HG02588 (cell line): ENCODE data around the gene NUTM2G.
"Not testable (repeated sequence)": the region's sequence is repeated elsewhere in the genome, so short reads cannot be mapped to it uniquely, and the experiment has no call there.

Experiments
- ATAC-seq: cut with Tn5 transposase; IDR thresholded peaks from one replicate; pipeline ENCODE4 v1.9.1; 2021; ENCODE audit warnings: mild to moderate bottlenecking, moderate library complexity; ENCODE audit not compliant: unreplicated experiment

NUTM2G gene, protein sequence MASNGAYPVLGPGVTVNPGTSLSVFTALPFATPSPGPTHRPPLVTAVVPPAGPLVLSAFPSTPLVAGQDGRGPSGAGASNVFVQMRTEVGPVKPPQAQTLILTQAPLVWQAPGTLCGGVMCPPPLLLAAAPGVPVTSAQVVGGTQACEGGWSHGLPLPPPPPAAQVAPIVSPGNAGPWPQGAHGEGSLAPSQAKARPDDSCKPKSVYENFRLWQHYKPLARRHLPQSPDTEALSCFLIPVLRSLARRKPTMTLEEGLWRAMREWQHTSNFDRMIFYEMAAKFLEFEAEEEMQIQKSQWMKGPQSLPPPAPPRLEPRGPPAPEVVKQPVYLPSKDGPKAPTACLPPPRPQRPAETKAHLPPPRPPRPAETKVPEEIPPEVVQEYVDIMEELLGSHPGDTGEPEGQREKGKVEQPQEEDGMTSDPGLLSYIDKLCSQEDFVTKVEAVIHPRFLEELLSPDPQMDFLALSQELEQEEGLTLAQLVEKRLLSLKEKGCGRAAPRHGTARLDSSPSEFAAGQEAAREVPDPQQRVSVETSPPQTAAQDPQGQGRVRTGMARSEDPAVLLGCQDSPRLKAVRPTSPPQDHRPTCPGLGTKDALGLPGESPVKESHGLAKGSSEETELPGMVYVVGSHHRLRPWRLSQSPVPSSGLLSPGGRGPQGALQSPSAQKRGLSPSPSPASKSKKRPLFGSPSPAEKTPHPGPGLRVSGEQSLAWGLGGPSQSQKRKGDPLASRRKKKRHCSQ

DNA sequence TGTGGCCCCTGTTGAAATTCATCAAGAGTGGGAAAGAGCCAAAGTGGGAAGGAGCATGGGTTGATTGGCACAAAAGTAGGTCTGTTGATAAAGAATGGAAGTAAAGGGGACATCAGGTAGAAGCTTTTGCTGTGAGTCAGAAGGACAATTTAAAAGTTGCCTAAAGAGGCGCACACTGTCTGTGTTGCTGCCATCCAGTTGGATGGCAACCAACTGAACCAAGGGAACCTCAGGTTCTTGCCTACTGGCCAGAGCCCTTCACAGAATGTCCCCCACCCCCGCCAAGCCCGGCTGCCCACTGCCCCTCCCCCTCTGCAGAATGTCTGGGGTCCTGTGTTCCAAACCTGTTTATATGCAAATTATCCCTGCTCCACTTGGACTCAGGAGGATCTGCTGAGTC, at the start of gene NUTM2G:
NUTM2G (plus strand) TSS at position 301 of the 400 bp plus-strand sequence. CDS start 182 bp downstream, outside the sequence.
- not testable (repeated sequence) for ATAC-seq

GRCh38 chr9:96883922-96884321, 44.7 kb upstream of the NUTM2G start:
- ATAC-seq = no peak

DNA sequence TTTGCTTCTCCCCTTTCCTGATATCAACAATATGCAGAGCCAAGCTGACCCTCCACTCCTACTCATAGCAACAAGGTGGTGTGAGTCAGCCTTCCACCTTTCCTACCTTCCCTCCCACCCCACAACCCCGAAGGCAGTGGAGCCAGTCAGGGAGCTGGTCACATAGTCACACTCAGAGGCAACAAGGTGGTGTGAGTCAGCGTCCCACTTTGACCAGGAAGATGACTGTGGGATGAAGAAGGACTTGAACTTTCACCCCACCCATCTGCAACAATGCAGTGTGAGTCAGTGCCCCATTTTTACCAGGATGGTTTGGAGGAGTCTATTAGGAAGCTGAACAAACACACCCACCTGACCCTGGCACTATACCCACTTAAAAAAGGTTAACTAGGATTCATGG, 44.2 kb upstream of the NUTM2G start:
- no peak for ATAC-seq

DNA sequence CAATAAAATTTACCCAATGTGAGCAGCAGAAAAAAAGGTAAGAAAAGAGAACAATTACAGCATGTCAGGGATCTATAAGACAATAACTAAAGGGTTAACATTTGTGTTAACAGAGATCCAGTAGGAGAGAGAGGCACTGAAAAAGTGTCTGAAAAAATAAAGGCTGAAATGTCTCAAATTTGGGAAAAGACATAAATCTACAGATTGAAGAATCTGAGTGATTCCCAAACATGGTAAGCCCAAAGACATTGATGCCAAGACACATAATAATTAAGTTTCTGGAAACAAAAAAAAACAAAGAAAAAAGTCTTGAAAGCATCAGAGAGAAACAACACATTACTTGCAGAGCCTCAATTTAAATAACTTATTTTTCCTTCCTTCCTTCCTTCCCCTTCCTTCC, 43.2 kb upstream of the NUTM2G start:
- ATAC-seq = no peak

- ATAC-seq = no peak
Measured at GRCh38 chr9:96888591-96888990, 40.1 kb upstream of the NUTM2G start.

- no peak for ATAC-seq
Measured at GRCh38 chr9:96892131-96892530, 36.5 kb upstream of the NUTM2G start.

GRCh38 chr9:96900010-96900409, 28.6 kb upstream of the NUTM2G start:
- ATAC-seq = not testable (repeated sequence)

DNA sequence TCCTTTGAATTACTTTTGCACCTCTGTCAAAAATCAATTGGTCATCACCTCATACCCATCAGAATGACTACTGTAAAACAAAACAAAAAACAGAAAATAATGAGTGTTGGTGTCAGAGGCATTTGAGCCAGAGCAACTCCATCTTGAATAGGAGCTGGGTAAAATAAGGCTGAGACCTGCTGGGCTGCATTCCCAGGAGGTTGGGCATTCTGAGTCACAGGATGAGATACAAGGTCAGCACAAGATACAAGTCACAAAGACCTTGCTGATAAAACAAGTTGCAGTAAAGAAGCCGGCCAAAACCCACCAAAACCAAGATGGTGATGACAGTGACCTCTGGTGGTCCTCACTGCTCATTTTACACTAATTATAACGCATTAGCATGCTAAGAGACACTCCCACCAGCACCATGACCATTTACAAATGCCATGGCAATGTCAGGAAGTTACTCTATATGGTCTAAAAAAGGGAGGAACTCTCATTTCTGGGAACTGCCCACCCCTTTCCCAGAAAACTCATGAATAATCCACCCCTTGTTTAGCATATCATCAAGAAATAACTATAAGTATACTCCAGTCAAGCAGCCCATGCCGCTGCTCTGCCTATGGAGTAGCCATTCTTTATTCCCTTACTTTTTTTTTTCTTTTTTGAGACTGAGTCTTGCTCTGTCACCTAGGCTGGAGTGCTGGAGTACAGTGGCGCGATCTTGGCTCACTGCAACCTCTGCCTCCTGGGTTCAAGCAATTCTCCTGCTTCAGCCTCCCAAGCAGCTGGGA, 23.5 kb upstream of the NUTM2G start:
- ATAC-seq = not testable (repeated sequence)

DNA sequence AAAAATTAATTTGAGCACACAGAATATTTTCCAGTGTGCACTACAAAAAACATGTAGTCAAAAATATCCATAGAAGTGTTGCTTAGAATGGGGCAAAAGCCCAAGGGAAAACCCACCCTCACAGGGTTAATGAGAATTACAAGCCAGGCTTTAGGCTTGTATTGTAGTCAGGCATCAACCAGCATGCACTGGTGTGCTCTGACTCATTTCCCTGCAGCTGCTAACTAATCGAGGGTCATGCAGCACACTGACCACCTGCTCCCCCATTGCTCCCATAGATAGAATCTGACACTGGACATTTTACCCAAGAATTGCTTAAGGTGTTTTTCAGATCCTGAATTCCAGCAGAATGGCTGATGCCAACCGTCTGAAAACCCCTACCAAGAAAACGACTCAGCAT, 20.2 kb upstream of the NUTM2G start:
- not testable (repeated sequence) for ATAC-seq

- not testable (repeated sequence) for ATAC-seq
Measured at GRCh38 chr9:96915539-96915938, 13.1 kb upstream of the NUTM2G start.

GRCh38 chr9:96916531-96916930, 12.1 kb upstream of the NUTM2G start:
- not testable (repeated sequence) for ATAC-seq

DNA sequence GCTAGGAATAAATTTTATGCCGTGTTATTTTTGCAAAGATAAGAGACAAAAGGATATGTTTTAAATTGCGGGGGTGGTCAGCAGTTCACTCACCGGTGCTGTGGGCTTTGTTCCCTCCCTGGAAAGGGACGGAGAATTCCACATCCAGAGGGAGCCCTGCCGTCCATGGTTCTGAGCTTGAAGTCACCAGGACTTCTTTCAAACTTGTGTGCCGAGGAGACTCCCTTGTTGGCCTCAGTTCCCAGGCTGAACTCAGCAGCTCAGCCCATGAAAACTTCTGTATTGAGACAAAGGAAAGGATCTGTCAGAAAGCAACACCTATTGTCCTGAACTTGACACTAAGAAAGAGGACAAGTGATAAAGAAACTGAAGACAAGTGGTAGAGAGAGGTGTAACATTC, 10.1 kb upstream of the NUTM2G start:
- ATAC-seq = not testable (repeated sequence)

DNA sequence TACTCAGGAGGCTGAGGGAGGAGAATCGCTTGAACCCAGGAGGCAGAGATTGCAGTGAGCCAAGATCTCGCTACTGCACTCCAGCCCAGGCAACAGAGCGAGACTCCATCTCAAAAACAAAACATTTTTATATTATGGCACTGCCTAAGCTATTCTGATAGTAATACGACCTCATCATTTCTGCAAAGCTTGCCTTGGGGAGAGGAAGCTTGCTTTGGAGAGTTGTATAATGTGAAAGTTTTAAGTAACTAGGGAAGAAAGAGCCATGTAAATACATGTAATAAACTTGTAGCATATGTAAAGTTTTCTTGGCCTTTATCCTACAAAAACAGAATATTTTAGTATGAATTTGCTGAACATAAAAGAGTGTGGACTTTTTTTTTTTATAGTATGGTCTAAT, 7.8 kb upstream of the NUTM2G start:
- ATAC-seq = not testable (repeated sequence)

GRCh38 chr9:96925587-96925986, 3.1 kb upstream of the NUTM2G start:
- ATAC-seq = not testable (repeated sequence)

GRCh38 chr9:96931665-96932064, 3.0 kb downstream of the NUTM2G start:
- not testable (repeated sequence) for ATAC-seq

GRCh38 chr9:96934097-96934496, 5.5 kb downstream of the NUTM2G start:
- not testable (repeated sequence) for ATAC-seq

DNA sequence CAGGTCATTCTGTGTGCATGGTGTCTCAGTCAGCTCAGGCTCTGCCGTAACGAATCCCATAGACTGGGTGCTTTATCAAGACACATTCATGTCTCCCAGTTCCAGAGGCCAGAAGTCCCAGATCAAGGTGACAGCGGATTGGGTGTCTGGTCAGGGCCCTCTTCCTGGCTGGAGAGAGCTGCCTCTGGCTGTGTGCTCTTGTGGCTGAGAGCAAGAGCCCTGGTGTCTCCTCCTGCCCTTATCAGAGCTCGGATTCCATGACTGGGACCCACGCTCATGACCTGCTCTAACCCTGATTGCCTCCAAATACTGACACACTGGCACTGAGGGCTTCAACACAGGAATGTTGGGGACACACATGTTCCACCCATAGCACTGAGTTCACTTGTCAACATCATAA, 6.1 kb downstream of the NUTM2G start:
- not testable (repeated sequence) for ATAC-seq

DNA sequence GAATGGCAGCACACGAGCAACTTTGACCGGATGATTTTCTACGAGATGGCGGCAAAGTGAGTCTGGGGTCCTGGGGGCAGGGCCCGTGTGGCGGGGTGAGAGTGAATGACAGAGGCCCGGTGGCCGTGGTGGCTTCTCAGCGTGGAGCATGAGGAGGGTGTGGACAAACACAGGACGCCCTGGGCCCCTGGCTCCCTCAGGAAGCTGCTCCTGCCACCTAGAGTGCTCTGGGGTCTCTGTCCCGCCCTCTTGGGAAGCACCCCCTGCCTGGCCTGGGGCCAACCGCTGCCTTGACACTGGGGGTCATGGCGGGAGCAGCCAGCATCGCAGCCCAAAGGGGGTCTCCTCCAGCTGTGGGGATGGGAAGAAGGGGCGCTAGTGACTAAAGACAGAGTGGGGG, 6.8 kb downstream of the NUTM2G start:
- not testable (repeated sequence) for ATAC-seq

DNA sequence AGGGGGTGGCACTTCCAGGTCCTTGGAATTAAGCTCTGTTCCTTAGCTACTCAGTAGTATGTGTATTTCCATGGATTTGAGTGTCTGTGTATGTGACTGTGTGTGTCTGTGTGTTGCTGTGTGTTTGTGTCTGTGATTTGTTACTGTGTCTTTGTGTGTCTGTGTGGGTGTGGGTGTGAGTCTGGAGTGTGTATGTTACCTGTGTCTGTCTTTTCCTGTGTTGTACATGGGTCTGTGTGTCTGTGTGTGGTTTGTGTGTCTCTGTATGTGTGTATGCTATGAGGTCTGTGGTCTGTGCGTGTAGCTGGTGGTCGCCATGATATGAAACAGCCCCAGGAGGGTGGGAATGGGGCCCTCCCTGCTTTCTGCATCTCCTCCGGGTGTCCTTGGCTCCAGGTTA, 8.8 kb downstream of the NUTM2G start:
- not testable (repeated sequence) for ATAC-seq

DNA sequence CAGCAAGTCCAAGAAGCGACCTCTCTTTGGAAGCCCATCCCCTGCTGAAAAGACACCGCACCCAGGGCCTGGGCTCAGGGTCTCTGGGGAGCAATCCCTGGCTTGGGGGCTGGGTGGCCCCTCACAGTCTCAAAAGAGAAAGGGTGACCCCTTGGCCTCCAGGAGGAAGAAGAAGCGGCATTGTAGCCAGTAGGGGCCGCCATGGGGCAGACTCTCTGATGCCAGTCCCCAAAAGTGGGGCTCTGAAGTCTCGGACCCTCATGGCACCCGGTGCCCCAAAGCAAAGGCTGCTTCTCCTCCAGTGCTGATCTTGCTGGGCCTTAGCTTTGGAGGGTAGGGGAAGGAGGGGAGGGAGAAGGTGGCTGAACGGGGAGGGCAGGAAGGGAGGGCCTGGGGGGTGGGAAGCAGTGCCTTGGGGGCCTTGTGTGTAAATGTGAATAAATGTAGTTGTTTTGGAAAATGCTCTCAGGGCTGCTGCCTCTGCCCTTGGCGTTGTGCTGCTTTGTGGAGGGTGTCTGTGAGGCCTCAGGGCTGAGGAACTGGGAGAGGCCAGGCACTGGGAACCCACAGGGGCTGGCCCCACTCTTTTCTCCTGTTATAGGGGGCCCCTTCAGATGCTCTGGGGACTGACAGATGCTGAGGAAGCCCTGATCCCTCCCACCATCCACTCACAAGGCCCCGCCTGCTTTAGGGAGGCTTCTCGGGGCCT, 10.5 kb downstream of the NUTM2G start:
- ATAC-seq = not testable (repeated sequence)

GRCh38 chr9:96940982-96941381, 12.3 kb downstream of the NUTM2G start:
- ATAC-seq = not testable (repeated sequence)
